ENCODE results near the gene PTPMT1.
A peak's percentile ranks its signal among the peaks of the same experiment; 100 is the strongest.
"Not testable (repeated sequence)": the region's sequence is repeated elsewhere in the genome, so short reads cannot be mapped to it uniquely, and the experiment has no call there.

Gene PTPMT1

GRCh38 chr11:47550288-47551047 lies 14.9 kb upstream of the PTPMT1 start:
- no peak for DNase-seq

GRCh38 chr11:47551086-47551485 lies 14.3 kb upstream of the PTPMT1 start:
- no peak for DNase-seq

- DNase-seq: no peak
These were observed 13.3 kb upstream of the PTPMT1 start for GRCh38 chr11:47552056-47552565.

GRCh38 chr11:47552566-47553405 lies 12.6 kb upstream of the PTPMT1 start, which contains the start of gene CELF1:
CELF1 (minus strand) TSS chr11:47553132; CDS start chr11:47499523, 53,609 bp downstream.
- peak; percentile 79 for DNase-seq

- DNase-seq: no peak
These were observed 12.0 kb upstream of the PTPMT1 start for GRCh38 chr11:47553406-47553743.

GRCh38 chr11:47557004-47557403 lies 8.4 kb upstream of the PTPMT1 start:
- DNase-seq: not testable (repeated sequence)

GRCh38 chr11:47558695-47559094 lies 6.7 kb upstream of the PTPMT1 start:
- no peak for DNase-seq

- DNase-seq: no peak
These were observed 5.0 kb upstream of the PTPMT1 start for GRCh38 chr11:47560426-47560825.

GRCh38 chr11:47562393-47562792 lies 3.0 kb upstream of the PTPMT1 start:
- not testable (repeated sequence) for DNase-seq

GRCh38 chr11:47564366-47564765 lies 1.0 kb upstream of the PTPMT1 start:
- not testable (repeated sequence) for DNase-seq

GRCh38 chr11:47564933-47565339 lies 463 bp upstream of the PTPMT1 start:
- DNase-seq: no peak

GRCh38 chr11:47566149-47566698 lies 825 bp downstream of the PTPMT1 start:
- no peak for DNase-seq

- no peak for DNase-seq
These were observed 4.2 kb downstream of the PTPMT1 start for GRCh38 chr11:47569646-47570045.

GRCh38 chr11:47570651-47571356 lies 5.4 kb downstream of the PTPMT1 start:
- no peak for DNase-seq

- DNase-seq: no peak
These were observed 5.9 kb downstream of the PTPMT1 start for GRCh38 chr11:47571357-47571729.

GRCh38 chr11:47571895-47572294 lies 6.5 kb downstream of the PTPMT1 start:
- no peak for DNase-seq

GRCh38 chr11:47572715-47573255 lies 7.4 kb downstream of the PTPMT1 start:
- no peak for DNase-seq

- DNase-seq: no peak
These were observed 7.9 kb downstream of the PTPMT1 start for GRCh38 chr11:47573321-47573720.

- DNase-seq: no peak
These were observed 12.2 kb downstream of the PTPMT1 start for GRCh38 chr11:47577460-47578041.

GRCh38 chr11:47578524-47579494 lies 13.4 kb downstream of the PTPMT1 start, which contains the start of the genes KBTBD4 and NDUFS3:
KBTBD4 (minus strand) TSS chr11:47578970; CDS start chr11:47578951, 19 bp downstream.
NDUFS3 (plus strand) TSS chr11:47579074; CDS start chr11:47579092, 18 bp downstream.
- DNase-seq: peak; percentile 85

GRCh38 chr11:47583844-47584243 lies 18.4 kb downstream of the PTPMT1 start:
- DNase-seq: no peak

Data from NCI-H187 treated with DMSO at 0.1 percent for 48 hours (cell line).